IPS-NIHi7 (cell line): ENCODE results near the gene MLST8.

Experiments used
- DNase-seq: peaks from one replicate; pipeline ENCODE4 v3.0.0; 2012; ENCODE audit warnings: mixed read lengths; ENCODE audit errors: extremely low spot score

MLST8 gene, protein sequence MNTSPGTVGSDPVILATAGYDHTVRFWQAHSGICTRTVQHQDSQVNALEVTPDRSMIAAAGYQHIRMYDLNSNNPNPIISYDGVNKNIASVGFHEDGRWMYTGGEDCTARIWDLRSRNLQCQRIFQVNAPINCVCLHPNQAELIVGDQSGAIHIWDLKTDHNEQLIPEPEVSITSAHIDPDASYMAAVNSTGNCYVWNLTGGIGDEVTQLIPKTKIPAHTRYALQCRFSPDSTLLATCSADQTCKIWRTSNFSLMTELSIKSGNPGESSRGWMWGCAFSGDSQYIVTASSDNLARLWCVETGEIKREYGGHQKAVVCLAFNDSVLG

DNA sequence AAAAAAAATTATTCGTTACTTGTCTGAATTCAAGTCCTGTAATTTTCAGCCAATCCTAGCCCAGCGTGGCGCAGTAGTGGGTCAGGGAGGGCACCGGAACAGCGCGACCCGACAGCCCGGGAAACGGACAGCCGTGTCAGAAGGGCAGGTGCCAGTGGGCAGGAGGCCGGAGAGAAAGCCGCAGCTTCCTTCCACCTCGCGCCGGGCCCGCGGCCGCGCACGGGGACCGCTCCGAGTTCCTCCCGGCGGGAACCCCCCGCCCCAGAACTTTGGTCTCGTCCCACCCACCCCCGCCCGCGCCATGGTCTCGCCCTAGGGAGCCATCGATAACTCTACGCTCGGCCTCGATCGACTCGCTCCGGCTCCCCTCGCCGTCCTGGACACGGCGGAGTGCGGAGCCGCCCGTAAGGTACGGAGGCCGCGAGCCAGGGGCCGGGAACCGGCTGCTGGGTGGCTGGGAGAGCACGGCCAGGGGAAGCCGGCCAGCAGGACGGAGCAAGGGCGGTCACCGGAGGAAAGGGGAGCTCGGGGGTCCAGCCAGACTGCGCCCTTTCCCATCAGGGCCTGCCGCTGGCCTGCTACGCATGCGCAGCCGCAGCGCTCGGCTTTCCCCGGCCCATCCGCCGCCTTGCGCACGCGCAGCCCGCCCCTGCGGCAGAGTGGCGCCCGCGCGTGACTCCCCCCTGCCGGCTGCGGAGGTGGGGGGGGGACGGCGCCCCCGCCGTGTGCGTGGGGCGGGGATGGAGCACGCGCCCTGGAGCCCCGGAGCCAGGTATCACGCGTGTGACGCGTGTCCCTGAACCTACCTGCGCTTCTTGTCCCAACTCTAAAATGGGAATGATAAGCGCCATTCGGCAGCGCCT is at the start of gene MLST8:
MLST8 (plus strand) TSS at position 351 of the 863 bp plus-strand sequence. CDS start 632 bp downstream, outside the sequence.
- peak; percentile 92 for DNase-seq

DNA sequence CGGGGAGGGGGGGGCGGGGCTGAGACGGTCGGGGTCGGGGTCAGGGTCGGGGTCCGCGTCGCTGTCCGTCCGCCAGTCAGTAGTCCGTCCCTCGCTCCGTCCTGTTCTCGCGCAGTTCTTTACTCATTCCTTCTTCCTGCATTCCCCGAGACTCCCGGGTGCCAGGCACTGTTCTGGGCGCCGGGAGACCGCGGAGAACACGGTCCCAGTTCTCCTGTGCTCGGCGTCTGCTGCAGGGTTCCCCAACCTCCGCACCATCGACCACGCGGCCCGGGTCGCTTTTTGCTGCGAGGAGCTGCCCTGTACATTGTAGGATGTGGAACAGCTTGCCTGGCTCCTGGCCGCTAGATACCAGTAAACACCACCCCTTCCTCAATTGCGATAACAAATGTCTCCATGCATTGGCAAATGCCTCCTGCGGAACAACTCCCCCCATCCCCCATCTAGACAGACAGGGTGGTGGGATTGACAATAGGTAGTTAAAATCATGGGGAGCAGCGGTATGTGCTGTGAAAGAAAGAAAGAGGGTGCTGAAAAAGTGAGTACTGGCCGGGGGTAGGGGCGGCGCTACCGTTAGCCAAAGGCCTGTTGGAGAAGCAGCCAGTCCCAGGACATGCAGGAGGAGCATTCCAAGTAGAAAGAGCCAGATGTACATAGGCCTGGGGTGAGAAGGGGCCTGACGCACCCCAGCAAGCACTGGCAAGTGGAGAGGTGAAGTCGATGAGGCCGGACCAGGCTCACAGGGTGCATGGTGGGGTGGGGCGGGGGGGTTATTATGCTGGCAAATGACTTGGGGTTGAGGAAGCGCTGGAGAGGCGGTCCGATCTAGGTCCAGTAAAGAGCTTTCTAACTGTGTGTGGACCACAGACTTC is 49.0 kb upstream of the MLST8 start:
- DNase-seq = no peak

DNA sequence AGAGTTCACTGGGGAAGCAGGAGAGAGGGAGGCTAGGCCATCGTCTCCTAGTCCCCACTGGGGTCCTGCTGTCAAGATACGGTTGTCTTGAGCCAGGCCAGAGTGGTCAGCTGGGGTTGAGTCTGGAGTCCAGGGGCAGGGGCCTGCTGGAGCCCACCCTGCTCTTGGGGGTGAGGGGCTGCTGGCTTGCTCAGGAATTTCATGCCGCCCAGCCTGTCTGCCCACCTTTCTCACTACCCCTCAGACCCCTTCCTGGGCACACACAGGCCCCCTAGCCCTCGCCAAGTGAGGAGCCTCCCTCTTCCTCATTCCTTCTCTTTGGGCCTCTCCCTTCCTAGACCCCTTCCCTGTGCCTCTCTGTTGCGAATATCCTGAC is 48.4 kb upstream of the MLST8 start:
- DNase-seq = no peak

DNA sequence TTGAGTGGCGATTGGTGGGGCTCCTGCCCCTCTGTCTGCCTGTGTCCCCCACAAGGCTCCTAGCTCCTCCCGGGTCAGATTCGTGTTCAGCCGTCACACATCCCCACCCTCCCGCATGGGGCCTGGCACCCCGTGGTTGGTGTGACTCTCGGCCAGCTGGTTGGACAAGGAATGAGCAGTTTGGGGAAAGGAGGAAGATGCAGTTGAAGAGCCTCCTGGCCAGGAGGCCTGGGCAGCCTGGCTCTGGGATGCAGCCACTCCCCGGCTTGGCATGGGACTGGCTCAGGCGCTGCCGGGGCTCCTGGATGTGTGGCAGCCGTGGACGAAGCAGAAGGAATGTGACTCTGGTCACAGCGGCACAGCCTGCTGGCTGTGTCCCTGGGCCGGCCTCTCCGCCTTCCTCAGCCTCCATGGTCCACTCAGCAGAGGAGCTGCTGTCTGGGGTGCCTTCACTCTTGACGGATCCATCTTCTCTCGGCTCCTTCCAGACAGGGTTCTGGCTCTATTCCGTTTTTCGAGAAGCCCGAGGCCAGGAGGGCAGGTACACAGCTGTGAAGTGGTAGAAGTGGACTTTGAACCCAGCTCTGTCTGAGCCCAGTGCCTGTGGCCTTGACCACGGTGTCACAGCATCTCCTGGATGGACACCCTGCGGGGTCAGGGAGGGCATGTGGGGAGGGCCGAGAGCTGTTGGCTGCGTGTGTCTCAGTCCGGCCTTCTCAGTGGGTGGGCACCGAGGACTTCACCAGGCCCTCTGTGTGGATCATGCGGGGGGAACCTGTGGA is 47.6 kb upstream of the MLST8 start:
- DNase-seq = no peak

DNA sequence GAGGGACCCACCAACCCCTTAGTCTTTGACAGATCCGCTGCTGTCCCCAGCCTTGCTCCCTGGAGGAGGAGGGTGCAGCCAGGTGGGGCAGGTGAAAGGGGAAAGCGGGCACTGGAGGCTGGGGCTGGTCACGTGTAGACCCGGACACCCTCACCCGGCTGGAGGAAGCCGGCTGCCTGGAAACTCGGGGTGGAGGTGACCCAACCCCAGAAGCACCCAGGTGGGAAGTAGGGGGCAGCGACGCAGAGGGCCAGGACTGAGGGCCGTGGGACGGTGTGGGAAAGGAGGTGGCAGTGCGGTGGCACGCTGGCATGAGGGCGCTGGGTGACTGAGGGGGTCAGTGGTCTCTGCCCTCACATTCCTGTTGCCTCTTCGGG is 47.0 kb upstream of the MLST8 start:
- no peak for DNase-seq

DNA sequence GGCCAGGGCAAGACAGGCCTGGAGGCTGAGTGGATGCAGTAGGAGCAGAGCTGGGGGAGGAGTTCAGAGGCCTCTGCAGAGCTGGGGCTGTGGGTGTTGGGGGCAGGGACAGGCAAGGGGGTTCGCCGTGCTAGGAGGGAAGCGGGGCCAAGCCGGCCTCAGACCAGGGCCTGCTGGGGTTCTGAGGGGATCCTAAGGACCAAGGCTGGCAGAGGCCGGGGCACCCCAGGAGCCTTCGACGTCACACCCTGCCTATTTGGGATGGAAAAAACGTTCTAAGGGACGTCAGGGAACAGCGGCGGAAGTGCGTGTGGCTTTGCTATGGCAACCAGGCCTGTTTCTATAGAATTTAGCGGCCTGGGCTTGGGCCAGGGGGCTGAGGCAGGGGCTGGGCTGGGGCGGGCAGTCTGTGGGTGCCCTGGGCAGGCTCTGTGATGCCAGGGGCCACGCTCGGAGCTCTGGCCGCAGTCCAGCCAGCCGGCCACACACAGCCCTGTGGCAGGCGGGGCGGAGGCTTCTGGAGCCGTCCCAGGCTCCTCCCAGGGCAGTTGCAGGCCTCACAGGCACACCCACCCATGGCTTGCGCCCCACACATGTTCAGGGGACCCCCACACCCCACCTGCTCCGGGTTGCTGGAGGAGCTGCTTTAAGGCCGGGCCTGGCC is 45.9 kb upstream of the MLST8 start:
- no peak for DNase-seq

DNA sequence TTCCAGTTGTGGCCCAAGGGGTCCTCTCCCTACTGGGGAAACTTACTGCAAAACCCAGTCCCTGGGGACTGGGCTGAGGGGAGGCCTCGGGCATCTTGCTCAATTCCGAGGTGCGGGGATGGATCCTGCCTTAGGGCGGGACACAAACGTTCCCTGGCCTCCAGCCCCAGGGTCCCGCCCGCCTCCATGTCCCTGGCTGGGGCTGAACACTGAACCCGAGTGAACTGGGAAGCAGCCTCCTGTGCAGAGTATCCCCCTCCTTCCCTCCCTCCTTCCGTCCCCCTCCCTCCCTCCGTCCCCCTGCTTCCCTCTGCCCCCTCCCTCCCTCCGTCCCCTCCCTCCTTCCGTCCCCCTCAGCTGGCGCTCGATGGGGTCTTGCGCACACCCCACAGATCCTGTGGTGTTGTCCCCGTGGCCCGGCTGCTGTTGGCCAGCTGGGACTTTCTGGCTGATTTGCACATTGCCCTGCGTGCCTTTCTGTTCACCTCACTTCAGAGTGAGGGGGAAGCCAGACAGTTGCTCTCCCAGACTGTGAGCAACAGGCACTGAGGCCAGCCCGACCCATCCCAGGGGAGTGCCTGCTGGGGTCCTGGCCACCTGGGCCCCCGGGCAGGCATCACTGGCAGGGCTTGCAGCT is 44.2 kb upstream of the MLST8 start:
- no peak for DNase-seq

DNA sequence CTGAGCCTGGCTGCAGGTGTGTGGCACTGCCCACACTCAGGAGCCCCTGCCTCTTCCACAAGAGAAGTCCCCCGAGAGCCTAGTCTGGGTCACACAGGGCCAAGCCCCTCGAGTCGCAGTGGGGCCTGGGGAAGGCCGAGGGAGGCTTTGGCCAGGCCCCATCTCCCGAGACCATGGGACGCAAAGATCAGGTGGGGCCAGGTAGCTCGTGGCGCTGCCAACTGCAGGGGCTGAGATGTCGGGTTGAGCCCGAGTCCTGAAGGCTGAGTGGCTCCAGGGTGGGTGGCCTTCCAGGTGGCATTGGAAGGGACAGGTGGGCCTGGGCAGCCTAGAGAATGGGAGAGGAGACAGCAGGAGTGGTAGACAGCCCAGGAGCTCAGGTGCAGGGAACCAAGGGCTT is 43.3 kb upstream of the MLST8 start:
- DNase-seq = no peak

DNA sequence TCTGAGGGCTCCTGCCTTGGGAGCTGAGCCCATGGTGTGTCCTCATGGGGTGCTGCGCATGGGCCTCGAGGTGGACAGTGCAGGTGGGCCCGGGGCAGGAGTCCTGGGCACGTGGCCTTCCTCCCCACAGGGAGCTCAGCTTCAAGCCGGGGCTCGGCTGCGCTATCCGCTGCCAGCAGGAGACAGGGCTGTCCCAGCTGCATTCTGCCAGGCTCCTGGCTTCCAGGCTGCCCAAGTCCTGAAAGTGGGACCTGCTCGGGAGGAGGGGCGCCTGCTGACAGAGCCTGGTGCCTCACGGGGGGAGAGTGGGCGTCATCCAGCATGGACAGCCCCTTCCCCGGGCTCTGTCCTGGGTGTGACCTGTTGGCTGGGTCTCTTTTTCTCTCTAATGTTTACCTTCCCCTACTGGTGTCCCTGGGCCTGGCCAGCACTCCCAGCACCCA is 42.6 kb upstream of the MLST8 start:
- DNase-seq = no peak

DNA sequence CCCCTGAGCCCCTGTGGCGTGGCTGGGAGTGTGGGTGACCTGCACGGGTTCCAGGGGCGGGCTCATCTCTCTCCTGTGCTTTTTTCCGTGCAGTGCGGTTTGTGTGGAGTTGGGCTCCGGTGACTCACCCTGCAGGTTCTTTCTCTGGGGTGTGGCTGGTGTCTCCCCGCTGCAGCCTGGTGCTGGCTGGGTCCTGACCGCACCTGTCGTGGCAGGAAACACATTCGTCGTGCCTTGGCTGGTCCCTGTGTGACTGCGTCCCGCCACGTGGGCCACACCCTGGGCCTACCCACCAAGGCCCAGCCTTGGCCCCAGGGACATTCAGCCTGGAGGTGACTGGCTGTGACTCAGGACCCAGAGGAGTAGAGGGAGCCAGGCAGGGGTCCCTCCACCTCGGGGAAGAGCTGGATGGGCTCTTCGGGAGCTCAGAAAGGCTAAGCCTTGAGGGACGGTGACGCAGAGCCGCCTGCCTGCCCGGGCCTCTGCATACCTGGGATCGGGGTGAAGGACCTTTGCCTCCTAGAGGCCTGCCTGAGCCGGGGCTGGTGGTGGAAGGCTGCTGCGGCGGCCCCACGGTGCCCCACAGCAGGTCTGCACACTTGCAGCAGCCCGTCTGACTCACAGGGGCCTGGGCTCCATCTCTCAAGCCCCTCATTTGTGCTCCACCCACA is 41.9 kb upstream of the MLST8 start:
- DNase-seq = no peak

DNA sequence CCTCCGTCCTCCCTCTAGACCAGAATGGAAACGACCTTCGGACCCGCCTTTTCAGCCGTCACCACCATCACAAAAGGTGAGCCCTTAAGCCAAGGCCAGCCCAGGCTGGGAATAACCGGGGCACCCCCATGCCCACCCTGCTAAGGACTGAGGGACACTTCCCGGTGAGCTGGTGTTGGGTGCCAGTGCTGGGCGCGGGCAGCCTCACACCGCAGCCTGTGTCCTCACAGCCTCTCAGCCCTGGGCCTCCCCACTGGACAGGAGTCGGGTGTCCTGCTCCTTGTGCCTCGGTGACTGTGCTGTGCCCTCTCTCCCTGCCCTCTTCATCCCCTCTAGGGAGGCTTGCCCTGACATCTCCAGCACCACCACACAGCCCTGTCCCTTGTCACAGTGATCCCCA is 39.4 kb upstream of the MLST8 start:
- DNase-seq = no peak

DNA sequence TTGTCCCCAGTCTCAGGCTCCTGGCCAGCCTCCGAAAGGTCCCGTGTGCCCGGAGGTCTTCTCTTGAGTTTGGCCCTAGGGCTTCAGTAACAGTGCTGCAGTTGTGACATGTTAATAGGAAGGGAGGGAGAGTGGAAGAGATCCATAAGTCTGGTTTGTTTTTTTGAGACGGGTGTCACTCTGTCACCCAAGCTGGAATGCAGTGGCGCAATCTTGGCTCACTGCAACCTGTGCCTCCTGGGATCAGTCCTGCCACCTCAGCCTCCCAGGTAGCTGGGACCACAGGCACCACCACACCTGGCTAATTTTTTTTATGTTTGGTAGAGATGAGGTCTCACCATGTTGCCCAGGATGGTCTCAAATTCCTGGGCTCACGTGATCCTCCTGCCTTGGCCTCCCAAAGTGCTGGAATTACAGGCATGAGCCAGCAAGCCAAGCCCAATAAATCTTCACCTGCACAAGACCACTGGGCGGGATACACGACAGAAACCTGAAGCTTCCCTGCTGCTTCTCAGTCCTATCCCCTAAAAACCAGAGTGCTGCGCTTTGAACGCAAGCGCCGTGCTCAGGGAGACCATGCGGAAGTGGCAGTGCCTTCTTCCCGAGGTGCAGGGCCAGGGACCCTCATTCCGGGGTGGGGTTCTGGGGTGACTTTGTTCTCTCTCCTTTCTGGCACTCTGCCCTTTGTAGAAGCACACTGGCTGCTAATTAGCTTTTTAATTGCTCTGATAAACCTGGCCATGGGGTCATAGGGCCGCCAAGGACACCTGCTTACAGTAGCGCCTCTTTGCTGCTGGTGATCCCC is 38.8 kb upstream of the MLST8 start:
- no peak for DNase-seq

DNA sequence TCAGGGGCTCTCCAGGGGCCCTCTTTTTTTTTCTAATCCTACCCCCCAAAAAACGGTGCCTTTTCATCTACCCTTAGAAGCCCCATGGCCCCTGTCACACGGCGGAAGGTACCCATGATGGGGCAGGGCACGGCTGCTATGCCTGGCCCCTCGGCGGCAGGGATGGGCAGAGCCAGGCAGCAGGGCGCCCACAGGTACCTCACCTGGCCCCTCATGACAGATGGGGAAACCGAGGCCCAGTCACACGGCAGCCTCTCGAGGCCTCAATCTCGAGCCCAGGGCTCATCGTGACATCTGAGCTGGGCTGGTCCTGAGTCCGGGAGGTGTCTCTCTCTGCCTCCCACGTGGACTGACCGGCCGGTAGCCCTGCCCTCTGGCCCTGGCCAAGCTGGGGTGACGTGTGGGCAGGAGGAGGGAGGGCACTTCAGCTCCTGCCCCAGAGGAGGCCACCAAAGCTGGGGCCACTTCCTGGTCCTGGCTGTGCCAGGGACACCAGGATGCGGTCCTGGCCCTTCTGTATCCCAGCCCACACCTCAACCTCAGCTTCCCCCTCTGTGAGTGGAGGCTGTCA is 38.1 kb upstream of the MLST8 start:
- no peak for DNase-seq

DNA sequence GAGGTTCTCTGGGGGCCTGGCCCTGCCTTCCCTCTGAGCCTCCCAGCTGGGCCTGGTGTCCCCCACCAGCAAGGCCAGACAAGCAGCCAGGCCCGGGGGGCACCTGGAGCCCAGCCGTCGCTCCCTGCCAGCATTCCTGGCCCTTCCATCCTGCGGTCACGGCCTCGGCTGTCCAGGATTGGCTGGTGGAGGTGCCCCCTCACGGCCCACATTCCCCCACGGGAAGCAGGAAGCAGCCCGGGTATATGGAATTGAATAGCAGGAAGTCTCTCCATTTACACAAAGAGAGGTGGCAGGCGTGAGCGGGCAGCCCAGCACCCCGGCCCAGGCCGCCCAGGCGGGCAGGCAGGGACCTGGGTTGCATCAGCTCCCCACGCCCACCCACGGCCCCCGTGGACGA is 35.2 kb upstream of the MLST8 start:
- DNase-seq = no peak

DNA sequence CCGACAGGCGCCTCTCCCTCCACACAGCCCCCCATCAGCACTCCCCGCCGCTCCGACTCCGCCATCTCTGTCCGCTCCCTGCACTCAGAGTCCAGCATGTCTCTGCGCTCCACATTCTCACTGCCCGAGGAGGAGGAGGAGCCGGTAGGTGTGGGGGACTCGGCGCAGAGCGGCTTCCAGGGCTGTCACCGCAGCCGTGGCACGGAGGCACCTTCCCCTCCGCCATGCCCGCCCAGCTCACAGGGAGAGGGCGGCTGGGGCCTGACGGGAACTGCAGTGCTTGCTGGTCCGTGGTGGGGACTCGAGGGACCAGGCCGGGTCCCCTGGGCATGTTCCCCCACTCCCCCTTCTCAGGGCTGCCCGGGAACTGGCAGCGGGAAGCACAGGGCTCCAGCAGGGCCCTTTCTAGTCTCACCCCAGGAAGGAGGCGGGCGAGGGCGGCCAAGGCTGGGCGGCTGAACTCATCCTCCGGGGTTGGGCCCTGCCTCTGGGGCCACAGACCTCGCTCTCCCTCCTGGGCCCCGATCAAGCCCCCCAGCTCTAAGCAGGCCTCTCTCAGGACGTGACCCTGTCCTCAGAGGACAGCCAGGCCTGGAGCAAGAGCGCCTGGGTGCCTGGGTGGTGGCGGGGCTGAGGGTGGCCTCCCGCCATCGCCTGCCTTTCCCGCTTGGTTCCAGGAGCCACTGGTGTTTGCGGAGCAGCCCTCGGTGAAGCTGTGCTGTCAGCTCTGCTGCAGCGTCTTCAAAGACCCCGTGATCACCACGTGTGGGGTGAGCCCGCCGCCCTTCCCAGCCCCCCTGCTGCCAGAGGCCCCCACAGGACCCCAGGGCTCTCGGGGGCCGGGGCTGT is 34.4 kb upstream of the MLST8 start:
- DNase-seq = no peak

DNA sequence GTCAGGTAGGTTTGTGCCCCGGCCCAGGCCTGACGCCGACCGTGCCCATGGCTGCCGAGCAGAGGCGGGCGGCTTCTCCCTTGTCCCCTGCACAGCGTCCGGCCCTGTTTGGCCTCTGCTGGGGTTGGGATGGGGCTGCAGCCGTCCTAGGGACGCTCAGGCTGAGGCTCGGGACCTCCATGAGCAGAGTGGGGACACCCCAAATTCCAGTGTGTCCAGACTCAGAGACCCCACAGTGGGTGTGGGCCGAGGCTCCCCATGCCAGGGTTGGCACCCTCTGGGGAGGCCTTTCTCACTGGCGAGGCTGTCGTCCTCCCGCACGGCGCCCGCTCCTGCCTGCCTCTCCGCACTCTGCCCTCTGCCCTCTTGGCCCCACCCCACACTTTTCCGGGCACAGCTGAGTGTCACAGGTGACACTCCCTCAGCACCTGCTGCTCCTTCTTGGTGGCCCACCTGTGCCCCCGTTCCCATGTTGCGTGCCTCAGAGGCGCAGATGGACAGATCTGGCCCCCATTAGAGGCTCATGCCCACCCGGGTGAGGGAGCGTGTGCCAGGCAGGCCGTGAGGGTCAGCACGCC is 33.6 kb upstream of the MLST8 start:
- DNase-seq = no peak

DNA sequence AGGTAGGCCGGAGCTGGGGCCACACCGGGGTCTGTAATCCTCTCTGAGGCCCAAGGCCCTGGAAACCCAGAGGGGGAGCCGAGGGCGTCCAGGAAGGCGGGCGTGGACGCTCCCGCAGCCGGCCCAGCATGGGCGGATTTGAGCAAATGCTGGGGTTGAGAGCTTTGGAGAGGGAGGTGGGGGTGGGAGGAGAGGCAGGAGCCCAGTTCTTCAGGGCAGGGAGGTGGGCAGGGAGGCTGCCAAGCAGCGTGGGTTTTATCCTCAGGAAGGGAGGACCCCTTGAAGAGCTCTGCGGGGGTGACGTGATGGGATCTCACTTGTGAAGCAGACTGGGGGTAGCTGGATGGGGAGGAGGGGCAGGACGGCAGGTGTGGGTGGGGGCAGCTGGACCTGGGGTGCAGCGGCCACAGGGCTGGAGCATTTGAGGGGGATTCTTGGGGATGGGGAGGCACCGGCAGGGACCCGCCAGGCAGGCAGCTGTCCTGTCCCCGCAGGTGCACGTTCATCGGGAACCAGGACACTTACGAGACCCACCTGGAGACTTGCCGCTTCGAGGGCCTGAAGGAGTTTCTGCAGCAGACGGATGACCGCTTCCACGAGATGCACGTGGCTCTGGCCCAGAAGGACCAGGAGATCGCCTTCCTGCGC is 32.4 kb upstream of the MLST8 start:
- no peak for DNase-seq
